H1 (cell line): ENCODE data around the gene TLNRD1. TPM values are rescaled to one million over a fixed set of nuclear protein-coding genes. Genes with fewer than 3 reads are reported as not detected.

ENCODE experiments used
- CTCF ChIA-PET: fragments of 300-600 bp; sonication (Branson Sonifier 250); formaldehyde crosslinking; loops from one replicate; lab custom pipeline; 2021; ENCODE audit not compliant: partially characterized antibody; lab: Charles Lee
- POLR2A ChIA-PET: fragments of 300-600 bp; sonication (Branson Sonifier 250); formaldehyde crosslinking; loops from one replicate; lab custom pipeline; 2021; ENCODE audit warnings: inconsistent platforms; ENCODE audit not compliant: partially characterized antibody; lab: Charles Lee
- DNase-seq, 2 experiments: peaks; one replicate each; pipeline versions ENCODE4 v3.0.0 to v3.0.0-alpha.2; 2010 to 2022; ENCODE audit warnings: low spot score in 2 of 2, low read depth in 1 of 2, mixed read lengths in 1 of 2
- FAIRE-seq: peaks from 2 replicates; lab custom pipeline; 2011; peaks lifted over from hg19 to GRCh38; lab: Jason Lieb, UNC
- H2AFZ ChIP-seq: 2 replicates; pipeline ENCODE4 v1.8.1; 2012; ENCODE audit warnings: low read length, inconsistent platforms
- H2AK5ac ChIP-seq: 2 replicates; pipeline ENCODE4 v1.6.1; 2013; ENCODE audit warnings: low read depth, low read length
- H2BK120ac ChIP-seq: replicated peaks from 2 replicates; pipeline ENCODE3; 2013; ENCODE audit warnings: low read depth, low read length, inconsistent platforms
- H2BK12ac ChIP-seq: 2 replicates; pipeline ENCODE4 v1.6.1; 2013; ENCODE audit warnings: low read depth, low read length
- H2BK15ac ChIP-seq: 2 replicates; pipeline ENCODE4 v1.6.1; 2013; ENCODE audit warnings: low read length
- H2BK20ac ChIP-seq: 2 replicates; pipeline ENCODE4 v1.6.1; 2013; ENCODE audit warnings: low read length
- H2BK5ac ChIP-seq: 2 replicates; pipeline ENCODE4 v1.6.1; 2013; ENCODE audit warnings: low read depth, low read length
- H3K14ac ChIP-seq: 2 replicates; pipeline ENCODE4 v1.6.1; 2013; ENCODE audit warnings: inconsistent platforms; ENCODE audit not compliant: insufficient read length
- H3K18ac ChIP-seq: 2 replicates; pipeline ENCODE4 v1.6.1; 2013; ENCODE audit warnings: low read length; ENCODE audit errors: extremely low read depth
- H3K23ac ChIP-seq: 2 replicates; pipeline ENCODE4 v1.6.1; 2013; ENCODE audit warnings: inconsistent platforms; ENCODE audit not compliant: insufficient read length
- H3K23me2 ChIP-seq: 2 replicates; pipeline ENCODE4 v1.6.1; 2013; ENCODE audit warnings: low read depth, low read length
- H3K27ac ChIP-seq: 2 replicates; pipeline ENCODE4 v1.6.1; 2011; ENCODE audit warnings: low read depth, low read length, inconsistent platforms
- H3K27me3 ChIP-seq, 4 experiments: replicated peaks in 1 of 4; 1 replicate in 1 of 4; 2 replicates in 3 of 4; pipeline versions ENCODE4 v1.6.1 to v1.8.1; 2011 to 2013; ENCODE audit warnings: low read length in 3 of 4, mild to moderate bottlenecking in 3 of 4, inconsistent platforms in 2 of 4, mixed read lengths in 2 of 4, moderate library complexity in 1 of 4; ENCODE audit not compliant: control insufficient read depth in 3 of 4, insufficient read depth in 3 of 4; ENCODE audit errors: extremely low read depth in 1 of 4
- H3K36me3 ChIP-seq, 4 experiments: 2 replicates each; pipeline versions ENCODE4 v1.6.1 to v1.8.1; 2011 to 2013; ENCODE audit warnings: mild to moderate bottlenecking in 4 of 4, low read length in 3 of 4, moderate library complexity in 2 of 4, control low read depth in 1 of 4, inconsistent platforms in 1 of 4; ENCODE audit not compliant: insufficient read depth in 4 of 4, control insufficient read depth in 2 of 4
- H3K4ac ChIP-seq: replicated peaks from 2 replicates; pipeline ENCODE3; 2013; ENCODE audit warnings: low read length, low read depth, mixed read lengths, inconsistent platforms; ENCODE audit not compliant: insufficient read length
- H3K4me1 ChIP-seq, 4 experiments: replicated peaks in 1 of 4; 1 replicate in 1 of 4; 2 replicates in 3 of 4; pipeline versions ENCODE4 v1.6.1 to v1.8.1; 2011 to 2013; ENCODE audit warnings: low read length in 3 of 4, inconsistent platforms in 2 of 4, mixed read lengths in 1 of 4; ENCODE audit not compliant: insufficient read depth in 4 of 4, control insufficient read depth in 3 of 4
- H3K4me2 ChIP-seq, 2 experiments: 2 replicates each; pipeline versions ENCODE4 v1.6.1 to v1.8.1; 2011 to 2013; ENCODE audit warnings: low read depth in 2 of 2, low read length in 2 of 2, control low read depth in 1 of 2, inconsistent platforms in 1 of 2, mild to moderate bottlenecking in 1 of 2; ENCODE audit not compliant: insufficient read depth in 1 of 2
- H3K4me3 ChIP-seq, 4 experiments: fragments of 200-600, 300-600 bp in 1 of 4; sonication (generic), shearing (Covaris generic), sonication (Bioruptor Twin) in 1 of 4; 2 replicates each; pipeline versions ENCODE4 v1.5.1 to v1.8.1; 2011 to 2016; ENCODE audit warnings: low read length in 4 of 4, low read depth in 3 of 4, control low read depth in 2 of 4, inconsistent platforms in 2 of 4, mild to moderate bottlenecking in 2 of 4, mixed read lengths in 1 of 4, moderate library complexity in 1 of 4; ENCODE audit not compliant: insufficient read depth in 2 of 4; ENCODE audit errors: extremely low read depth in 1 of 4
- H3K56ac ChIP-seq: replicated peaks from 2 replicates; pipeline ENCODE3; 2013; ENCODE audit warnings: low read depth, mild to moderate bottlenecking, mixed read lengths, low read length, inconsistent platforms; ENCODE audit not compliant: insufficient read length
- H3K79me1 ChIP-seq: 2 replicates; pipeline ENCODE4 v1.6.1; 2013; ENCODE audit warnings: low read depth, low read length, control low read depth
- H3K79me2 ChIP-seq, 2 experiments: 2 replicates each; pipeline versions ENCODE4 v1.6.1 to v1.8.1; 2012 to 2013; ENCODE audit warnings: low read length in 2 of 2, mild to moderate bottlenecking in 2 of 2, inconsistent platforms in 1 of 2; ENCODE audit not compliant: insufficient read depth in 2 of 2, control insufficient read depth in 1 of 2
- H3K9ac ChIP-seq, 4 experiments: replicated peaks in 1 of 4; 1 replicate in 1 of 4; 2 replicates in 3 of 4; pipeline versions ENCODE4 v1.6.1 to v1.8.1; 2011 to 2013; ENCODE audit warnings: low read depth in 3 of 4, low read length in 3 of 4, control low read depth in 2 of 4, mild to moderate bottlenecking in 2 of 4, moderate library complexity in 2 of 4, inconsistent platforms in 1 of 4; ENCODE audit errors: extremely low read depth in 1 of 4
- H3K9me3 ChIP-seq, 2 experiments: 2 replicates each; pipeline versions ENCODE4 v1.6.1 to v1.8.1; 2012 to 2013; ENCODE audit warnings: mild to moderate bottlenecking in 2 of 2, moderate library complexity in 2 of 2, control low read depth in 1 of 2, inconsistent platforms in 1 of 2, low read depth in 1 of 2, low read length in 1 of 2, mixed read lengths in 1 of 2; ENCODE audit not compliant: insufficient read depth in 2 of 2
- H4K20me1 ChIP-seq, 2 experiments: replicated peaks in 1 of 2; 2 replicates each; pipeline versions ENCODE3 to v1.8.1; 2011 to 2013; ENCODE audit warnings: inconsistent platforms in 2 of 2, low read length in 2 of 2, mild to moderate bottlenecking in 1 of 2; ENCODE audit not compliant: insufficient read depth in 2 of 2, control insufficient read depth in 1 of 2
- H4K5ac ChIP-seq: 2 replicates; pipeline ENCODE4 v1.6.1; 2013; ENCODE audit warnings: low read length, low read depth, mixed read lengths, inconsistent platforms; ENCODE audit not compliant: insufficient read length
- H4K8ac ChIP-seq: 2 replicates; pipeline ENCODE4 v1.8.0; 2013; ENCODE audit warnings: mild to moderate bottlenecking, moderate library complexity, low read length, inconsistent platforms; ENCODE audit not compliant: insufficient read depth; ENCODE audit errors: extremely low read depth
- H4K91ac ChIP-seq: replicated peaks from 2 replicates; pipeline ENCODE3; 2013; ENCODE audit warnings: low read length, mixed read lengths, inconsistent platforms; ENCODE audit not compliant: insufficient read length
- BCL11A ChIP-seq, 2 experiments: IDR thresholded peaks; one replicate each; pipeline ENCODE4 v1.6.1; 2011; ENCODE audit warnings: low read depth in 2 of 2, low read length in 2 of 2, mild to moderate bottlenecking in 2 of 2
- EGR1 ChIP-seq: IDR thresholded peaks from 2 replicates; pipeline ENCODE4 v1.6.1; 2011; ENCODE audit warnings: low read depth, low read length, borderline replicate concordance
- GTF2F1 ChIP-seq: IDR thresholded peaks from 2 replicates; pipeline ENCODE4 v1.6.1; 2012; ENCODE audit warnings: low read depth, low read length, improper control_type of control experiment, borderline replicate concordance
- KDM5A ChIP-seq: fragments of 200-600 bp; IDR thresholded peaks from 2 replicates; pipeline ENCODE4 v1.7.1; 2012; ENCODE audit warnings: mild to moderate bottlenecking, low read length, inconsistent platforms, mixed read lengths
- NANOG ChIP-seq: IDR thresholded peaks from 2 replicates; pipeline ENCODE4 v1.6.1; 2011; ENCODE audit warnings: low read length, low read depth, mild to moderate bottlenecking, inconsistent platforms; ENCODE audit not compliant: insufficient read depth, poor library complexity, severe bottlenecking
- PHF8 ChIP-seq: fragments of 200-600 bp; sonication (generic); conservative IDR thresholded peaks from 2 replicates; pipeline ENCODE4 v1.7.1; 2012; ENCODE audit warnings: low read depth, mild to moderate bottlenecking, inconsistent platforms, low read length, moderate library complexity
- POLR2A ChIP-seq, 2 experiments: IDR thresholded peaks; 1 replicate in 1 of 2; 2 replicates in 1 of 2; pipeline ENCODE4 v1.6.1; 2011; ENCODE audit warnings: low read depth in 2 of 2, low read length in 2 of 2, mild to moderate bottlenecking in 2 of 2; ENCODE audit errors: control extremely low read depth in 1 of 2
- POLR2AphosphoS5 ChIP-seq: IDR thresholded peaks from 2 replicates; pipeline ENCODE4 v1.6.1; 2011; ENCODE audit warnings: low read depth, low read length
- RBBP5 ChIP-seq: IDR thresholded peaks from 2 replicates; pipeline ENCODE4 v1.7.1; 2012; ENCODE audit warnings: low read depth, mild to moderate bottlenecking, inconsistent platforms, low read length, moderate library complexity, borderline replicate concordance
- SIRT6 ChIP-seq: IDR thresholded peaks from one replicate; pipeline ENCODE4 v1.7.1; 2012; ENCODE audit warnings: low read length, inconsistent platforms
- SIX5 ChIP-seq: IDR thresholded peaks from 2 replicates; pipeline ENCODE4 v1.6.1; 2011; ENCODE audit warnings: mild to moderate bottlenecking, low read depth, low read length
- SP4 ChIP-seq: IDR thresholded peaks from 2 replicates; pipeline ENCODE4 v1.6.1; 2012; ENCODE audit warnings: low read length, inconsistent platforms
- WGBS, 2 experiments: shearing (Covaris generic) in 1 of 2; methylation state at CpG; one replicate each; pipeline versions ENCODE4 v1.1.6 to v1.1.7; 2013 to 2015; ENCODE audit warnings: low lambda C conversion rate in 2 of 2, mixed read lengths in 2 of 2, inconsistent platforms in 1 of 2, low coverage in 1 of 2, missing lambda C conversion rate in 1 of 2; ENCODE audit not compliant: insufficient replicate concordance in 2 of 2, insufficient coverage in 1 of 2, insufficient read length in 1 of 2; ENCODE audit errors: extremely low coverage in 1 of 2, missing lambda C conversion rate in 1 of 2; 5-methylcytosine and 5-hydroxymethylcytosine counted together
- polyA plus RNA-seq, 7 experiments: library from polyadenylated mRNA; depleted of rRNA in 3 of 7; stranded (reverse) in 5 of 7; unstranded in 2 of 7; fragments of >200 nt in 5 of 7; fragments of 200-250 nt in 2 of 7; gene quantifications; 1 replicate in 5 of 7; 2 replicates in 1 of 7; 4 replicates in 1 of 7; pipeline versions ENCODE4 v1.2.1 to v1.2.3, GENCODE V29; 2011 to 2013; ENCODE audit warnings: missing spikeins in 2 of 7, mixed read lengths in 2 of 7
- total RNA-seq: library from RNA; stranded (reverse); fragmentation: NEBNext Ultra II Directional; extraction: Animal tissue kit (Norgen Biotek cat#: 25700); gene quantifications from 2 replicates; pipeline ENCODE4 v1.2.1, GENCODE V29; 2021
- TF ChIP-seq, protein P1 (sequence below): IDR thresholded peaks from 2 replicates; pipeline ENCODE4 v1.6.1; 2012; ENCODE audit warnings: inconsistent platforms

The TLNRD1 gene
- total and polyA plus RNA-seq, 2 of the 8 experiments (the other 6 are each of a cell fraction or from before 2014, with no cell fraction given) = 12.2 to 20.5 TPM

DNA sequence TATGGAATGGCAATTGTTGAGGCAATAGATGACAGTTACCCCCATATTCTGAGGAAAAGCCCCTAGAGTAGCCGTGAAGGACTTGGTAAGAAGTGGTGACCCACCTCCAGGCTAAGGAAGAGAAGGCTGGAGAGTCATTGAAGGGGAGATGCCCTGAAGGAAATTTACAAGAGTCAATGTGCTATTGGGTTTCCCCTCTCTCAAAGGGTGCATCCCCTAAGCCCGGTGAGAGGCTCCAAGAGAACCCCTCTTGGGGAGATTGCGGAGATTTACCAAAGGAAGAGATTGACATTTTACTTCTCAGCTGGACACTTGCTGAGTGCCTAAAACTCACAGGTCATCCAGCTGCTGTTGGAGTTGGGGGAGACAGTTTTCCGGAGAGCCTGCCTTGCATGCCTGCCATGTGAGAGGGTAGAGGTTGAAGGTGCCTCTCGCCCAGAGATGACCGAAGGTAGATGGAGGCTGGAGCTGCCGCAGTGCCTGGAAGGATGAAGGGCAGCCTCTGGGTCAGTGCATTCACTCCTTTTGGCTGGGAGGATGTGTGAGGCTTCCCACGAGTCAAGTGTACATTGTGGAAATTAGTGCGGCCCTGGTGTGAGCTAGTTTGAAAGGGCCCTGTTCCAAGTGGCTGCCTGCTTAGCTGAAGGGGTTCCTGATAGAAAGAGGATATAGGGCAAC lies 41.8 kb upstream of the TLNRD1 start:
- H2BK12ac ChIP-seq = no peak overlapping the region
- no peak overlapping the region for H4K91ac ChIP-seq
- no peaks in the 10 kb centered on the region for H3K79me2 ChIP-seq
- H3K4me1 ChIP-seq = peaks cover 0 to 11% (median 7%) of the 10 kb centered on the region in 4 experiments; a peak in 5 of 7 replicates
- TF ChIP-seq NANOG = no peak
- no peak for TF ChIP-seq SIRT6
- no peak for TF ChIP-seq BCL11A (IDR thresholded peaks at IDR 0.05; ENCODE audit: low read depth in 2 of 2, low read length in 2 of 2)
- TF ChIP-seq, protein P1, sequence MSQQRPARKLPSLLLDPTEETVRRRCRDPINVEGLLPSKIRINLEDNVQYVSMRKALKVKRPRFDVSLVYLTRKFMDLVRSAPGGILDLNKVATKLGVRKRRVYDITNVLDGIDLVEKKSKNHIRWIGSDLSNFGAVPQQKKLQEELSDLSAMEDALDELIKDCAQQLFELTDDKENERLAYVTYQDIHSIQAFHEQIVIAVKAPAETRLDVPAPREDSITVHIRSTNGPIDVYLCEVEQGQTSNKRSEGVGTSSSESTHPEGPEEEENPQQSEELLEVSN = no peak
- no peak for TF ChIP-seq SP4
- TF ChIP-seq GTF2F1 = no peak
- TF ChIP-seq SIX5 = no peak
- TF ChIP-seq RBBP5 = no peak
- TF ChIP-seq EGR1 = no peak
- no peak for TF ChIP-seq POLR2A (IDR thresholded peaks at IDR 0.05; ENCODE audit: control extremely low read depth in 1 of 2, low read depth in 2 of 2, low read length in 2 of 2)
- TF ChIP-seq POLR2AphosphoS5 = no peak
- no peak for TF ChIP-seq KDM5A
- TF ChIP-seq PHF8 = no peak
- TF ChIP-seq, all 59 proteins: peak for 0
- H3K9me3 ChIP-seq = no peaks in the 10 kb centered on the region
- peaks cover 0 to 5% (median 0%) of the 10 kb centered on the region in 4 experiments; a peak in 1 of 8 replicates for H3K36me3 ChIP-seq
- no peak overlapping the region for H3K23ac ChIP-seq
- H2BK120ac ChIP-seq = no peak overlapping the region
- no peaks in the 10 kb centered on the region for H3K27me3 ChIP-seq
- no peaks in the 10 kb centered on the region; the same call in 1 of the 2 replicates for H3K79me1 ChIP-seq
- no peak overlapping the region for H3K56ac ChIP-seq
- no peak overlapping the region for H2BK20ac ChIP-seq
- ChIA-PET POLR2A (no interaction called here), CTCF (interaction anchor here (0.9 to 9.0 kb wide), 5 partner anchors 11 to 47 kb away, joined by 3 to 71 read pairs (median 4); no protein-coding TSS in a partner anchor)
- H2BK5ac ChIP-seq = no peak overlapping the region
- H4K8ac ChIP-seq = peak overlapping the region; percentile 48; the same call in 1 of the 2 replicates
- H2AFZ ChIP-seq = no peak overlapping the region
- H2AK5ac ChIP-seq = no peak overlapping the region; the same call in 1 of the 2 replicates
- H3K4me2 ChIP-seq = no peak overlapping the region
- no peak overlapping the region for H2BK15ac ChIP-seq
- no peak overlapping the region for H3K9ac ChIP-seq
- no peak overlapping the region for H3K14ac ChIP-seq
- H3K27ac ChIP-seq = no peak overlapping the region
- 91% methylated on average over 9 of the region's 9 CpGs; no CpG with 5 or more reads in 1 of the 2 experiments for WGBS, 2 experiments
- H3K4me3 ChIP-seq = no peak overlapping the region
- H4K20me1 ChIP-seq = peaks cover 0 to 1% of the 10 kb centered on the region in 2 experiments
- no peaks in the 10 kb centered on the region for H3K23me2 ChIP-seq
- DNase-seq (no peak), FAIRE-seq (no peak)
- H3K18ac ChIP-seq = no peak overlapping the region
- no peak overlapping the region for H4K5ac ChIP-seq
- no peak overlapping the region for H3K4ac ChIP-seq
